Epithelial cell of prostate (primary cell): Measurements from ENCODE around the gene TTBK2.

Experiments
- DNase-seq: peaks from one replicate; pipeline ENCODE4 v3.0.0-alpha.2; 2011; ENCODE audit warnings: low read depth, low spot score
- H3K27ac ChIP-seq: fragments of 450-650 bp; 2 replicates; pipeline ENCODE4 v1.5.1; 2017; ENCODE audit warnings: mild to moderate bottlenecking

TTBK2 gene

DNA sequence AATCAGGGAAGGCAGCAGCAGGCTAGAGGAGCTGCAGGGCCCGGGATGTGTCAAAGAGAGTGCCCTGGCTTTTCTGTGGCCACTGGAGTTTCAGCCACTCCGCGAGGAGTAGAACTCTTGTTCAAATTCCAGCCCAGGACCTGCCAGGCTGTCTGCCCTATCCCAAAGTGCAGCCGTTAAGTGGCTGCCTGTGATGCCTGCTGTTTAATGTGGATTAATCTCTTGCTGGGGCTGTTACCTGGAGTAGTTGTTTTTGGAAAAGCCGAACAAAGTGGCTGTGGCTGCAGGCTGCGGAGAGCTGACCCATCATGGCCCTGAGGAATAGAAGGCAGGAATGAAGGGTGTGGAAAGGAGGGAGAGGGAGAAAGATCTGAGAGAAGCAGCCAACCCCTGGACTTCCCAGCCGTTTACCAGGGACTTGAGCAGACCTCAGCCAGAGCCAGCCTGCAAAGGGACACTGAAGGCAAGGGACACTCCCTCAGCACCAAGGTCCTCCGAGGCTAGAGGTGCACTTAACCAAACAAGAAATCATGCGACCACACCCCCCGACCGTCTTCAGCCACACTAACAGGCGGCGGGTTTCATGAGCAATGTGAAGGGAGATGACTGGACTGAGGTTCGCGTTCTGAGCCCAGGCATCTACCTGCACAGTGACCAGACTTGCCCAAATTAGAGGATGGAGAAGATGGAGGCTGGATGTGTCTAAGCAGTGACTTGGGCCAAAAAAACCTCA lies 188.3 kb downstream of the TTBK2 start:
- no peak overlapping the region for H3K27ac ChIP-seq
- DNase-seq, result no peak

GRCh38 chr15:42731461-42731860 lies 189.1 kb downstream of the TTBK2 start:
- DNase-seq, result no peak
- H3K27ac ChIP-seq, result no peak overlapping the region

DNA sequence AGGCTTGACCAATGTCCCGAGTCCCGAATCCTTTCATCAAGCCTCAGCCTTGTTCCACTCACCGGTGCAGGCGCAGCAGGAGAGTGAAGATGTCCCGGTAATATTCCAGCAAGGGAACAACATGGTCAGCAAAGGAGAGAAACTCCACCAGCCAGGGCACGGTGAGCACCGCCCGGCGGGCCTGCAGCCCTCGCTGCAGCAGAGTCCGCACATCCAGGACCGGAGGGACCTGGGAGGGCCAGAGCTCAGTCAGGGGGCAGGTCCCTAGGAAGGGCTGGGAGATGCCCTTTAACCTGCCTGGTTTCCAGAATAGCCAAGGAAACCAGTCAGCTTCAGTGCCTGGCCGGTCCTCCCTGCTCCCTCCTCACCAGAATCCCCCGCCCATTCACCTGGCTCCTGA lies 190.0 kb downstream of the TTBK2 start:
- no peak overlapping the region for H3K27ac ChIP-seq
- DNase-seq, result no peak

DNA sequence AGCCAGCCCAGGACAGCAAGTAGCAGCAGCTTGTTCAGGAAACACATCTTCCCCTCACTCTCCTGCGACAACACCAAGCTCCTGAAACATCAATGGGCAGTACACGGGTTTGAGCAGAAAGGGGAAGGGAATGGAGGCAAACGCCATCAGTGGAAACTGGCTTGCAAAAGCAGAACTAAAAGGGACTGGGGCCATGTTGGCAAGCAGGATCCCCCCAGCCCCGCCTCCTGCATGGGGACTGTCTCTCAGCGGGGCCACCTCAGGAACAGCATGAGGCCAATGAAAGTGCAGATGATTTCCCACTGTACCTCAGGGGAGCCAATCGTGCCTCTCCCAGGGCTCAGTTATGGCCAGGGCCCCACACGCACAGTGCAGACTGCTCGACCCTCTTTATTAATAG lies 190.4 kb downstream of the TTBK2 start:
- DNase-seq, result no peak
- H3K27ac ChIP-seq, result no peak overlapping the region

DNA sequence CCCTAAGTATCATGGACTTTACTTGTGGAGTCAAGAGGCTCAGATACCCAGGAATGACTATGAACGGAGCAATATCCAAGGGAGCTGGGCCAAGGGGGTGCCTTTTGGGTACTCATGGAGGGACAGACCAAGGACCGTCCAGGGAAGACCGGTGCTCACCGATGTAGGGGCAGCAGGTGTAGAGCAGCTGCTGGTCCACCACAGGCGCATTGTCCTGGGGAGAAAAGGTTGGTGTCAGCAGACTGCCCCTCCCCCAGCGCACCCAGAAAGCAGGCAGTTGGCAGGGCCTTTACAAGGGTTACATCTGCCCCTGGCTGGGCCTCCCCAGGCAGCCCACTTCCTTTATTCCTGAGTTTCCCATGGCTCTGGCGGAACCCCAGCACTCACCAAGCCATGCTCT lies 191.2 kb downstream of the TTBK2 start:
- DNase-seq, result no peak
- no peak overlapping the region for H3K27ac ChIP-seq

GRCh38 chr15:42728972-42729371 lies 191.6 kb downstream of the TTBK2 start:
- no peak for DNase-seq
- no peak overlapping the region for H3K27ac ChIP-seq

GRCh38 chr15:42728560-42728959 lies 192.0 kb downstream of the TTBK2 start:
- H3K27ac ChIP-seq, result no peak overlapping the region
- no peak for DNase-seq

DNA sequence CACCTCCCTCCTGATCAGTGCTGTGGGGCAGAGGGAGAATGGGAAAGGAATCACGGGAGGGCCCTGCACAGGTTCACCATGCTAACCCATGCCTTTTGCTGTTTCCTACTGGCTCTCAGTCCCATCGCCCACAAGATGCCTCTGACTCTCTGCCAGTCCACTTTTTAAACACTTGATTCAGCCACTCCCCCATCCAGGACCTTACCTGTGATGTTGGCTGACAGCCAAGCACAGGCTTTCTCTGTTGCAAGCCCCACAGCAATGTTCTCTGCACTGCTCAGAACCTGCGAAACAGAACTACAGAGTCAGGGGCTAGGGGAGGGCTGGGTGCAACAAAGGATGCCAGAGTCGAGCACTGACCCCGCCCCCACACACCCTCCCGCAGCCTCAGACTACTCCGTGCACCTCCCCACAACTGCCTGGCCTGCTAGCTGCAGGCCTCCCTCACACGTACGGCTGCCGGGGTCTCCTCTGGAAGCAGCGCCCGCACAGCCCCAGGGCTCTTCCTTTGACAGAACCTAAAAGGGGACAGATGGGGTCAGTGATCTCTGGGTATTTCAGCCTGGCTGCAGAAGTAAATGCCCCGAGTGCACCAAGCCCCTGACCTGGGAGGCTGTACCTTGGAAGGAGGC lies 192.7 kb downstream of the TTBK2 start:
- H3K27ac ChIP-seq, result no peak overlapping the region
- no peak for DNase-seq

- no peak for DNase-seq
- H3K27ac ChIP-seq, result no peak overlapping the region
Measured at GRCh38 chr15:42726114-42726513, 194.5 kb downstream of the TTBK2 start.

DNA sequence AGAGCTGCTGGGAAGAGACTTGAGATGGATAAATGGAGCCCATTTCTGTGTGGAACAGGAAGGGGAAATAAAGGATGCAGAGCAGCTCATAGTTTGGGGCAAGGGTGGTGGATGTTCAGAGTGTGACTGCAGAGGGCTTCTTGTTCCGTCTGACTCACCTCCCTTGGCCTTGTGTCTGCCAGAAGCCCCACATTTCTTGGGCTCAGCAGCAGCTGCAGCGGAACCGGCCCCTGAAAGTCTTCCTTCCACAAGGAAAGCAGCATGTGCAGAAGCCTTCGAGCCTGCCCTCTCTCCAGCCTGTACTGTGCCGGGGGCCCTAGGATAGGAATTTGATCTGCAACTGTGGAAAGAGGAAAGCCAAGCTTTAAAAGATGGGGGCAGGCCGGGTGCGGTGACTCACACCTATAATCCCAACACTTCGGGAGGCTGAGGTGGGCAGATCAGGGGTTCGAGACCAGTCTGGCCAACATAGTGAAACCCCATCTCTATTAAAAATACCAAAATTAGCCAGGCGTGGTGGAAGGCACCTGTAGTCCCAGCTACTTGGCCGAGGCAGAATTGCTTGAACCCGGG lies 195.2 kb downstream of the TTBK2 start:
- no peak overlapping the region for H3K27ac ChIP-seq
- DNase-seq, result no peak

DNA sequence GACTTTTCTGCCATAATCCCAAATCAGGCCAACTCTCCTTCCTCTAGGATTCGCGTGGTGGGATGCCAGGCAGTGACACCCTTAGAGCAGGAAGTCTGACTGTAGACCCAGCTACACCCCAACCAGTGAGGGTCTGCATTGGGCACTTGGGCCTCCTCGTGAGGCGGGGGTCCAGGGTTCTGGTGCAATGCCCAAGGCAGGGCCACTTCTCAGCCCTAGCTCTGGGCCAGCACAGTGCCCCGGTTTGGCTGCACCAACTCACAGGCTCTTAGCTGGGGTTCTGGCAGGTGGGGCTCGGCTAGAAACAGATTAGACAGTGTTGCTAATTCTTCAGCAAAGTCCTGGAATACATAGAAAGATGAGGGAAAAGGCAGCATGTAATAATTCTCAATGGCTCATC lies 196.3 kb downstream of the TTBK2 start:
- DNase-seq, result no peak
- no peak overlapping the region for H3K27ac ChIP-seq

DNA sequence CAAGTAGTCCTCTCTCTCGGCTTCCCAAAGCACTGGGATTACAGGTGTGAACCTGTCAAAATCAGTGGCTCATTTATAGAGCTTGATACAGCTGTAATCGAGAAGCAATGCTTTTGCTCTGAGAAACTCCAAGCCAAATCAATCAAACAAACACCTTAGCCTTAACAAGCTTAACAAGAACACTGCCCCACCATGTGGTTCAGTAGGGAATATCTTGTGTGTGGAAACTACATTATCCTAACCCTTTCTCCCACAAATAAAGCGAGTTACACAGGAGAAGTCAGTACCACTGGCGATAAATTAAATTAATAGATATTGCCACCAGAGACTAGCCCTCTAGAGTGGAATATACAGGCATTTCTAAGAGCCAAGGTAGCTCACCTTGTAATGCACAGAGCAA lies 197.5 kb downstream of the TTBK2 start:
- no peak for DNase-seq
- no peak overlapping the region for H3K27ac ChIP-seq

DNA sequence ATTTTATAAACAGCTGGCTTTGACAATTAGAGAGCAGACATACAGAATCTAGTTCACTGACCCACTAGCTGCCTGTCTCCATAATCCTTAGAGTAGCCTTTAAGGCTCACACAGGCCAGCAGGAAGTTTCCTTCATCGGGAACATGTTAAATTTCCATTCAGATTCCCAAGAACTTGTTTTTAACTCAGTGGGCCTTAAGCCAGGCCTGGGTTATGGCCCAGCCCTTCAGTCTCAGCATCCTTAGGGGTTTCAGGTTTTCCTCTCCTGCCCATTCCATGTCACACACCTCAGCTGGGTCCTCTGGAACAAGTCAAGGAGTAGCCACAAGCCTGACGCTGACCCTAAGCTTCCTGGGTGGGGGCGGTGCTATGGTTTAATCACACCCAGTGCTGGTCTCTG lies 198.7 kb downstream of the TTBK2 start:
- DNase-seq, result no peak
- H3K27ac ChIP-seq, result peak overlapping the region; percentile 43

DNA sequence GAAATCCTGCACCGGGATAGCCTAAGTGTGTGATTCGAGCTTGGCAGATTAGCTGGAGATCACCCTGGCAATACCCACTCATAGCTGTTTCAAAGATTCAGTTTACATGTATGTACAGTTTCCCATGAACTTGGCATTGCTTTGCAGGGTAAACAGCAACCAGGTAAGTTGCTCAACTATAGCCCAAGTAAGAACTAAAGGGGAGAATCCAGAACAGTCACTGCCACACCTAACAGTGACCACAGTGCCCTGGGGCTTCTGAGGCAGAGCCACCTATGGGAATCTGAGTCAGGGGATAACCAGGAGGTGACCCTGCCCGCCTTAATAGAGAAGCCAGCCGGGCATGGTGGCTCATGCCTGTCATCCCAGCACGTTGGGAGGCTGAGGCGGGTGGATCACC lies 199.6 kb downstream of the TTBK2 start:
- H3K27ac ChIP-seq, result peak overlapping the region; percentile 43
- peak; percentile 94 for DNase-seq

DNA sequence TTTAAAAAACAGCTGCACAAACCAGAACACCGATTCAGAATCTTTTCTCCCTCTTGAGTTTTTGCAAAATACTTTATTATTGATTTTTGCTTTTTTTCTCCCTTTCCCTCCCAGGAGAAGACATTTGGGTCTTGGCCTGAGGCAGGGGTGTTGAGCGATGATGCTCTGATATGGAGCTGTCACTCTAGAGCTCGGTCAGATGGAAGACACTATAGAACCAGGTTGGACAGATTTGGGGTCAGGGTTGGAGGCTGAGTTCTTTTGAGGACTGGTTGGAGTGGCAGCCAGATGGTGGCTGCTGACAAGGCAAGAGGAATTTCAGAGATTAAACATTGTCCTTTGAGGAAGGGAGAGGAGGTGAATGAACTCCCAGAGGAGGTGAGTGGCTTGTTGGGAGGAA lies 200.5 kb downstream of the TTBK2 start:
- peak overlapping the region; percentile 43 for H3K27ac ChIP-seq
- DNase-seq, result no peak

DNA sequence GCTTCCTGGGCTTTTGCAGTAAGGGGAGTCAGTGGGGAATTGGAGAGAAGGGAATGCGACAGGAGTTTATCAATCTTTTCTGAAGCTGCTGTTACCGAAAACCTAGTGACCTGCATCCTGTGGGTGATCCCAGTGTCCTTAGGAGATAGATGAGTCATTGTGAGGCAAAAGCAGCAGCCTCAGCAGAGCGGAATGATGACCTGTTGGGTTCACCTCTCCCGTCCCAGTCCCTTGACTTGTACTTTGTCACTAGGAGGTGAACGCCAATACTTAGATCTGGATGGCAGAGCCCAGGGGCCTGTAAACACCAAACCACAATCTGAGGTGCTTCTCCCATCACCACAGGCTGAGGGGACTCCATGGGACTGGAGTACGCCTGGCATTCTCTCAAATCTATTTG lies 201.5 kb downstream of the TTBK2 start:
- no peak for DNase-seq
- no peak overlapping the region for H3K27ac ChIP-seq

GRCh38 chr15:42716626-42717025 lies 204.0 kb downstream of the TTBK2 start:
- no peak for DNase-seq
- H3K27ac ChIP-seq, result no peak overlapping the region

GRCh38 chr15:42716125-42716524 lies 204.5 kb downstream of the TTBK2 start:
- DNase-seq, result no peak

DNA sequence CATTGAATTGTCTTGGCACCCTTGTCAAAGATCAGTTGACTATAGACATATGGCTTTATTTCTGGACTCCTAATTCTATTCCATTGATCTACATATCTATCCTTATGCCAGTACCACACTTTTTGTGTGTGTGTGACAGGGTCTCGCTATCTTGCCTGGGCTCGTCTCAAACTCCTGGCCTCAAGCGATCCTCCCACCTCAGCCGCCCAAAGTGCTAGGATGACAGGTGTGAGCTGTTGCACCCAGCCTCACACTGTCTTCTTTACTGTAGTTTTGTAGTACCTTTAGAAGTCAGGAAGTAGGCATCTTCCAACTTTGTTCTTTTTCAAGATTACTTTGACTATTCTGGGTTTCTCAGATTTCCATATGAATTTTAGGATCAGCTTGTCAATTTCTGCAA lies 208.0 kb downstream of the TTBK2 start:
- H3K27ac ChIP-seq, result no peak overlapping the region
- no peak for DNase-seq

More at GRCh38 chr15:42716125-42716524, 204.5 kb downstream of the TTBK2 start:
- H3K27ac ChIP-seq, result no peak overlapping the region

DNA sequence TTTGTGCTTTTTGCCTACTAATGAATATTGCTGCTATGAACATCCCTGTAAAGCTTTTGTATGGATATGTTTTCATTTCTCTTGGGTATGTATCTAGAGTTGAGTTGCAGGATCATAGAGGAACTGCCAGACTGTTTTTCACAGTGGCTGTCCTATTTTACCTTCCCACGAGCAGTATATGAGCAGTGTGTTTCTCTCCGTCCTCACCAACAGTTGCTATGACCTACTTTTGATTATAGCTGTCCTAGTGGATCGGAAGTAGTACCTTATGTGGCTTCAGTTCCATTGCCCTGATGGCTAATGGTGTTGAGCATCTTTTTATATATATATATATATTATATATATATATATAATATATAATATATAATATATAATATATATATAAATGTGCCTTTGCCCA lies 208.8 kb downstream of the TTBK2 start:
- no peak overlapping the region for H3K27ac ChIP-seq
- DNase-seq, result no peak

DNA sequence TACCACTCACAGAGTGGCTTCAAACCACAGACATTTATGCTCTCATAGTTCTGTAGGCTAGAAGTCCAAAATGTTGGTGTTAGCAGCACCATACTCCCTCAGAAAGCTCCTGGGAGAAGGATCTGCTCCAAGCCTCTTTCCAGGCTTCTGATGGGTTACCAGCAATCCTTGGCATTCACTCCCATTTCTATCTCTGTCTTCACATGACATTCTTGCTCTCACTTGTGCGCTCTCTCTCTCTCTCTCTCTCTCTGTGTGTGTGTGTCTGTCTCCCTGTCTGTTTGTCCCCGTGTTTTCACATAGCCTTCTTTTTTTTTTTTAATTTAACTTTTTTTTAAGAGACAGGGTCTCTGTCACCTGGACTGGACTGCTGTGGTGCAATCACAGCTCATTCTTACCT lies 209.9 kb downstream of the TTBK2 start:
- H3K27ac ChIP-seq, result no peak overlapping the region
- DNase-seq, result no peak
